H1 (cell line): ENCODE data around the gene DCAF8. TPM values are rescaled to one million over a fixed set of nuclear protein-coding genes. Genes with fewer than 3 reads are reported as not detected.
A peak's percentile ranks its signal among the peaks of the same experiment; 100 is the strongest.

Source experiments
- CBX8 ChIP-seq: fragments of 300-800, 300-1000 bp; sonication (generic); IDR thresholded peaks from 2 replicates; pipeline ENCODE4 v1.7.1; 2016; ENCODE audit warnings: low read depth, low read length, borderline replicate concordance
- CHD2 ChIP-seq: IDR thresholded peaks from 2 replicates; pipeline ENCODE4 v1.6.1; 2012; ENCODE audit warnings: low read length, improper control_type of control experiment
- CREB1 ChIP-seq: IDR thresholded peaks from 2 replicates; pipeline ENCODE4 v1.6.1; 2012; ENCODE audit warnings: inconsistent platforms
- EZH2 ChIP-seq: fragments of 200-600 bp; sonication (generic); IDR thresholded peaks from 2 replicates; pipeline ENCODE4 v1.7.1; 2012; ENCODE audit warnings: low read depth, mild to moderate bottlenecking, moderate library complexity, low read length, inconsistent platforms; ENCODE audit not compliant: severe bottlenecking
- MAFK ChIP-seq: IDR thresholded peaks from 2 replicates; pipeline ENCODE4 v1.6.1; 2012; ENCODE audit warnings: low read depth, mild to moderate bottlenecking, improper control_type of control experiment, low read length
- NANOG ChIP-seq: IDR thresholded peaks from 2 replicates; pipeline ENCODE4 v1.6.1; 2011; ENCODE audit warnings: low read length, low read depth, mild to moderate bottlenecking, inconsistent platforms; ENCODE audit not compliant: insufficient read depth, poor library complexity, severe bottlenecking
- NRF1 ChIP-seq: IDR thresholded peaks from 2 replicates; pipeline ENCODE4 v1.6.1; 2011; ENCODE audit warnings: mild to moderate bottlenecking, low read depth, low read length, improper control_type of control experiment
- RAD21 ChIP-seq, 2 experiments: IDR thresholded peaks in 1 of 2; conservative IDR thresholded peaks in 1 of 2; 2 replicates each; pipeline ENCODE4 v1.6.1; 2011; ENCODE audit warnings: low read depth in 2 of 2, low read length in 2 of 2, improper control_type of control experiment in 1 of 2, inconsistent platforms in 1 of 2, mild to moderate bottlenecking in 1 of 2, moderate library complexity in 1 of 2
- RBBP5 ChIP-seq: IDR thresholded peaks from 2 replicates; pipeline ENCODE4 v1.7.1; 2012; ENCODE audit warnings: low read depth, mild to moderate bottlenecking, inconsistent platforms, low read length, moderate library complexity, borderline replicate concordance
- RNF2 ChIP-seq: fragments of 200-900, 300-1000 bp; sonication (generic); IDR thresholded peaks from 2 replicates; pipeline ENCODE4 v1.7.1; 2016; ENCODE audit warnings: borderline replicate concordance, low read depth, mild to moderate bottlenecking, antibody characterized with exemption, low read length; ENCODE audit not compliant: poor library complexity, severe bottlenecking; ENCODE audit errors: missing control alignments
- SIN3A ChIP-seq, 2 experiments: IDR thresholded peaks in 1 of 2; conservative IDR thresholded peaks in 1 of 2; 2 replicates each; pipeline ENCODE4 v1.6.1; 2011 to 2012; ENCODE audit warnings: low read length in 2 of 2, improper control_type of control experiment in 1 of 2, low read depth in 1 of 2, mild to moderate bottlenecking in 1 of 2
- SIRT6 ChIP-seq: IDR thresholded peaks from one replicate; pipeline ENCODE4 v1.7.1; 2012; ENCODE audit warnings: low read length, inconsistent platforms
- SIX5 ChIP-seq: IDR thresholded peaks from 2 replicates; pipeline ENCODE4 v1.6.1; 2011; ENCODE audit warnings: mild to moderate bottlenecking, low read depth, low read length
- SP1 ChIP-seq: IDR thresholded peaks from 2 replicates; pipeline ENCODE4 v1.6.1; 2011; ENCODE audit warnings: low read depth, low read length
- polyA plus RNA-seq, 7 experiments: library from polyadenylated mRNA; depleted of rRNA in 3 of 7; stranded (reverse) in 5 of 7; unstranded in 2 of 7; fragments of >200 nt in 5 of 7; fragments of 200-250 nt in 2 of 7; gene quantifications; 1 replicate in 5 of 7; 2 replicates in 1 of 7; 4 replicates in 1 of 7; pipeline versions ENCODE4 v1.2.1 to v1.2.3, GENCODE V29; 2011 to 2013; ENCODE audit warnings: missing spikeins in 2 of 7, mixed read lengths in 2 of 7
- total RNA-seq: library from RNA; stranded (reverse); fragmentation: NEBNext Ultra II Directional; extraction: Animal tissue kit (Norgen Biotek cat#: 25700); gene quantifications from 2 replicates; pipeline ENCODE4 v1.2.1, GENCODE V29; 2021
- TF ChIP-seq, protein P1 (sequence below): IDR thresholded peaks from 2 replicates; pipeline ENCODE4 v1.6.1; 2011; ENCODE audit warnings: low read length, improper control_type of control experiment
- TF ChIP-seq, protein P2 (sequence below): IDR thresholded peaks from 2 replicates; pipeline ENCODE4 v1.6.1; 2012; ENCODE audit warnings: low read length, inconsistent platforms

Gene DCAF8
- total and polyA plus RNA-seq, 2 of the 8 experiments (the other 6 are each of a cell fraction or from before 2014, with no cell fraction given) = 68.2 to 110 TPM

DNA sequence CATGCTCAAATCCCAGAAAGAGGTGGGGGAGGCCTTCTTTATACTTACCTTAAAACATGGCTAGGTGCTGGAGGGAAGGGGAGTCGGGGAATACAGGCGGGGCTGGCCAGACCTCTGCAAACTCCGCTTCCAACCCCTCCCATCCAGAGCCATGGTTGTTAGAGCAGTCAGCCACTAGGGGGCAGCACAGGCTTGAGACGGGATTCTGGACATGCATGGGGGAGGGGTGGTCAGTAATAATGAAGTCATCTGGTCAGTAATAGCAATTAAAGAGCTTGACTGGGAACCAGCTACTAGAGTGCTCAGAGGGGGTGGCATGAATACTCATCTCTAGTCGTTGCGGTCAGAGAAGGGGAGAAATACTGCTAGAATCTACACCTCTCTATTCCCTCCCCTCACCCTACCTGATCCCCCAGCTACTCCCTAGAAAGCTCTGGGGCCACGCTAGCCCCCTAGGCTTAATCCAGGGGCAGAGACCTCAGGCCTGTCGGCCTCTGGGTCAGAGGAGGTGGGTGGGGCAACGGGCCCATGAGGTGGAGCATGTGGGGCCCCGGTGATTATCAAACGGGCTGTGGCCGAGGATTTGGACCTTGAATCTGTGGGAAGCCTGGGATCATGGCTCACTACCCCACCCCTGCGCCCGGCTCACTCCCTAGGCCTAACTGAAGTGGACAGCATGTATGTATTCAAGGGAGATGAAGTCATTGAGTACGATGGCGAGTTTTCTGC, 69.1 kb downstream of the DCAF8 start (continued):
- TF ChIP-seq NANOG (no peak), SIN3A (conservative IDR thresholded peaks at IDR 0.05 in 1 of 2, IDR thresholded peaks at IDR 0.05 in 1 of 2; ENCODE audit: low read depth in 1 of 2, low read length in 2 of 2) (peak; percentile 32 to 67; a peak in 1 of 4 replicates), SP1 (0 out of 2 replicates have a peak, but pooled peaks have one; percentile 53), EZH2 (no peak), RBBP5 (peak; percentile 58; the same call in 1 of the 2 replicates), NRF1 (no peak), CHD2 (peak; percentile 72; the same call in 1 of the 2 replicates), RAD21 (IDR thresholded peaks at IDR 0.05 in 1 of 2, conservative IDR thresholded peaks at IDR 0.05 in 1 of 2; ENCODE audit: low read depth in 2 of 2, low read length in 2 of 2) (peak; percentile 95 to 96), RNF2 (no peak), SIX5 (no peak), CREB1 (no peak; the same call in 1 of the 2 replicates), CBX8 (no peak), SIRT6 (no peak), MAFK (no peak)
- TF ChIP-seq, protein P1, sequence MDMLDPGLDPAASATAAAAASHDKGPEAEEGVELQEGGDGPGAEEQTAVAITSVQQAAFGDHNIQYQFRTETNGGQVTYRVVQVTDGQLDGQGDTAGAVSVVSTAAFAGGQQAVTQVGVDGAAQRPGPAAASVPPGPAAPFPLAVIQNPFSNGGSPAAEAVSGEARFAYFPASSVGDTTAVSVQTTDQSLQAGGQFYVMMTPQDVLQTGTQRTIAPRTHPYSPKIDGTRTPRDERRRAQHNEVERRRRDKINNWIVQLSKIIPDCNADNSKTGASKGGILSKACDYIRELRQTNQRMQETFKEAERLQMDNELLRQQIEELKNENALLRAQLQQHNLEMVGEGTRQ = no peak
- TF ChIP-seq, protein P2, sequence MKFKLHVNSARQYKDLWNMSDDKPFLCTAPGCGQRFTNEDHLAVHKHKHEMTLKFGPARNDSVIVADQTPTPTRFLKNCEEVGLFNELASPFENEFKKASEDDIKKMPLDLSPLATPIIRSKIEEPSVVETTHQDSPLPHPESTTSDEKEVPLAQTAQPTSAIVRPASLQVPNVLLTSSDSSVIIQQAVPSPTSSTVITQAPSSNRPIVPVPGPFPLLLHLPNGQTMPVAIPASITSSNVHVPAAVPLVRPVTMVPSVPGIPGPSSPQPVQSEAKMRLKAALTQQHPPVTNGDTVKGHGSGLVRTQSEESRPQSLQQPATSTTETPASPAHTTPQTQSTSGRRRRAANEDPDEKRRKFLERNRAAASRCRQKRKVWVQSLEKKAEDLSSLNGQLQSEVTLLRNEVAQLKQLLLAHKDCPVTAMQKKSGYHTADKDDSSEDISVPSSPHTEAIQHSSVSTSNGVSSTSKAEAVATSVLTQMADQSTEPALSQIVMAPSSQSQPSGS = peak; percentile 97
